Right cardiac atrium (tissue), 5 donors: Measurements from ENCODE around the gene EIF5B. TPM values are rescaled to one million over a fixed set of nuclear protein-coding genes. Genes with fewer than 3 reads are reported as not detected.

ENCODE experiments used
- polyA plus RNA-seq: library from polyadenylated mRNA; stranded (reverse); fragments of 200-250 nt; gene quantifications from one replicate; pipeline ENCODE4 v1.2.3, GENCODE V29; 2013
- total RNA-seq, 4 donors: library from RNA; stranded (reverse); fragmentation: NEBNext Ultra II Directional; extraction: Animal tissue kit (Norgen Biotek cat#: 25700); gene quantifications; one replicate each; pipeline ENCODE4 v1.2.1, GENCODE V29; 2021
- donor health status: healthy with polysubstance abuse.
- donor health status: DM: no; HTN: yes; CAD: no.
- donor health status: DM: no; HTN: no; CAD: no.
- donor health status: DM: no; HTN: yes; CAD: no; lungs with severe emphysema.
- donor health status: DM: yes; HTN: yes; CAD: no.

The EIF5B gene
- total and polyA plus RNA-seq, 5 donors, result 67.1 to 79.9 (median 71.6) TPM

Other genes with a start within 250 kb of the EIF5B start
- under 1 TPM in 2 of 4 donors, not detected in 2; 0.18 to 0.43 TPM for gene C2orf15, start 195.7 kb upstream of the EIF5B start, total RNA-seq
- 0.25 TPM for gene C2orf15, start 195.7 kb upstream of the EIF5B start, polyA plus RNA-seq
- 1 to 10 TPM; 4.2 to 5.2 (median 4.7) TPM for gene TSGA10, start 182.4 kb upstream of the EIF5B start, total RNA-seq
- gene TSGA10, start 182.4 kb upstream of the EIF5B start, polyA plus RNA-seq, result 2.5 TPM
- gene LIPT1, start 182.4 kb upstream of the EIF5B start, total RNA-seq, result 10 to 100 TPM in 1 of 4 donors, 1 to 10 TPM in 3; 5.8 to 10.0 (median 7.1) TPM
- gene LIPT1, start 182.4 kb upstream of the EIF5B start, polyA plus RNA-seq, result 12.4 TPM
- gene MITD1, start 156.3 kb upstream of the EIF5B start, total RNA-seq, result 10 to 100 TPM; 10.4 to 20.6 (median 12.0) TPM
- 22.4 TPM for gene MITD1, start 156.3 kb upstream of the EIF5B start, polyA plus RNA-seq
- 10 to 100 TPM; 21.3 to 29.6 (median 27.1) TPM for gene MRPL30, start 156.2 kb upstream of the EIF5B start, total RNA-seq
- 24.2 TPM for gene MRPL30, start 156.2 kb upstream of the EIF5B start, polyA plus RNA-seq
- gene LYG2, start 81.7 kb upstream of the EIF5B start, total RNA-seq, result not detected
- gene LYG2, start 81.7 kb upstream of the EIF5B start, polyA plus RNA-seq, result not detected
- gene LYG1, start 36.2 kb upstream of the EIF5B start, total RNA-seq, result under 1 TPM in 3 of 4 donors, not detected in 1; 0.40 to 0.72 (median 0.65) TPM
- gene LYG1, start 36.2 kb upstream of the EIF5B start, polyA plus RNA-seq, result 0.84 TPM
- 10 to 100 TPM; 18.7 to 22.4 (median 20.2) TPM for gene TXNDC9, start 1.1 kb upstream of the EIF5B start, total RNA-seq
- gene TXNDC9, start 1.1 kb upstream of the EIF5B start, polyA plus RNA-seq, result 22.5 TPM
- gene REV1, start 152.6 kb downstream of the EIF5B start, total RNA-seq, result 10 to 100 TPM; 31.0 to 37.1 (median 34.3) TPM
- 16.4 TPM for gene REV1, start 152.6 kb downstream of the EIF5B start, polyA plus RNA-seq